T-helper 17 cell (primary cell): ENCODE measurements around the gene C4BPA. TPM values are rescaled to one million over a fixed set of nuclear protein-coding genes. Genes with fewer than 3 reads are reported as not detected.

Experiments used
- ATAC-seq: fragments of 150-1000 bp; cut with Tn5 transposase; 2 replicates; pipeline ENCODE4 v1.10.0; 2021; ENCODE audit warnings: mild to moderate bottlenecking, moderate library complexity
- DNase-seq, 3 donors: peaks; one replicate each; pipeline versions ENCODE4 v3.0.0 to v3.0.0-alpha.2; 2020 to 2021
- H3K9me3 ChIP-seq: one replicate; pipeline ENCODE4 v1.7.0; 2013; ENCODE audit warnings: low read length, mild to moderate bottlenecking; ENCODE audit not compliant: control insufficient read depth, poor library complexity, severe bottlenecking
- H3K27ac Mint-ChIP-seq: one replicate; pipeline ENCODE4 v1.8.0; 2022; ENCODE audit warnings: mild to moderate bottlenecking, moderate library complexity, mixed read lengths
- H3K27me3 Mint-ChIP-seq: one replicate; pipeline ENCODE4 v1.8.0; 2022; ENCODE audit warnings: mixed read lengths
- H3K36me3 Mint-ChIP-seq: one replicate; pipeline ENCODE4 v1.8.0; 2022; ENCODE audit warnings: low read depth, mixed read lengths
- H3K4me1 Mint-ChIP-seq: one replicate; pipeline ENCODE4 v1.8.0; 2022; ENCODE audit warnings: mild to moderate bottlenecking, mixed read lengths
- H3K4me3 Mint-ChIP-seq: one replicate; pipeline ENCODE4 v1.8.0; 2022; ENCODE audit warnings: mild to moderate bottlenecking, moderate library complexity, mixed read lengths
- total RNA-seq, 4 donors: library from RNA in 2 of 4; stranded (reverse) in 2 of 4; gene quantifications; one replicate each; pipeline ENCODE4 v1.2.3 and lab custom pipeline; 2022 to 2026

The C4BPA gene
- total RNA-seq, 2 donors from 2014 or later, result 0.12 TPM; not detected in 1

GRCh38 chr1:207081806-207082205, 22.2 kb upstream of the C4BPA start:
- Mint-ChIP-seq H3K36me3 (peaks cover 4% of the 10 kb centered on the region), H3K4me3 (no peak overlapping the region), H3K27me3 (peaks cover 40% of the 10 kb centered on the region), H3K4me1 (peaks cover 11% of the 10 kb centered on the region), H3K27ac (no peak overlapping the region)
- ATAC-seq (no peak), DNase-seq (no peak)
- H3K9me3 ChIP-seq, result no peaks in the 10 kb centered on the region

GRCh38 chr1:207084232-207084631, 19.8 kb upstream of the C4BPA start:
- H3K9me3 ChIP-seq, result no peaks in the 10 kb centered on the region
- no peak overlapping the region for H3K27ac Mint-ChIP-seq

GRCh38 chr1:207084701-207085180, 19.3 kb upstream of the C4BPA start:
- no peak overlapping the region for H3K4me3 Mint-ChIP-seq
- peaks cover 4% of the 10 kb centered on the region for H3K36me3 Mint-ChIP-seq
- peaks cover 15% of the 10 kb centered on the region for H3K4me1 Mint-ChIP-seq
- peaks cover 42% of the 10 kb centered on the region for H3K27me3 Mint-ChIP-seq
- no peaks in the 10 kb centered on the region for H3K9me3 ChIP-seq
- DNase-seq (peak in 2 of 3 donors; percentile 17 to 44), ATAC-seq (peak; percentile 82)
- H3K27ac Mint-ChIP-seq, result no peak overlapping the region

More at GRCh38 chr1:207084232-207084631, 19.8 kb upstream of the C4BPA start:
- Mint-ChIP-seq H3K27me3 (peaks cover 42% of the 10 kb centered on the region), H3K4me3 (no peak overlapping the region), H3K36me3 (peaks cover 4% of the 10 kb centered on the region), H3K4me1 (peaks cover 12% of the 10 kb centered on the region)
- ATAC-seq (no peak), DNase-seq (no peak)

- DNase-seq, result no peak
- Mint-ChIP-seq H3K27ac (no peak overlapping the region), H3K4me3 (no peak overlapping the region), H3K36me3 (peaks cover 4% of the 10 kb centered on the region), H3K27me3 (peaks cover 42% of the 10 kb centered on the region), H3K4me1 (peaks cover 15% of the 10 kb centered on the region)
- no peaks in the 10 kb centered on the region for H3K9me3 ChIP-seq
- ATAC-seq, result no peak
Measured at GRCh38 chr1:207085887-207086286, 18.1 kb upstream of the C4BPA start.

- no peak overlapping the region for H3K27ac Mint-ChIP-seq
- H3K4me1 Mint-ChIP-seq, result peaks cover 15% of the 10 kb centered on the region
- H3K9me3 ChIP-seq, result no peaks in the 10 kb centered on the region
- peaks cover 4% of the 10 kb centered on the region for H3K36me3 Mint-ChIP-seq
- DNase-seq (no peak), ATAC-seq (no peak)
- peaks cover 36% of the 10 kb centered on the region for H3K27me3 Mint-ChIP-seq
- H3K4me3 Mint-ChIP-seq, result no peak overlapping the region
Measured at GRCh38 chr1:207088161-207088560, 15.9 kb upstream of the C4BPA start.

GRCh38 chr1:207088701-207089626, 15.1 kb upstream of the C4BPA start, which contains the start of gene C4BPB:
Gene C4BPB (plus strand): TSS chr1:207088860. CDS start chr1:207089532, 672 bp downstream.
- ATAC-seq (peak; percentile 81), DNase-seq (no peak)
- Mint-ChIP-seq H3K27me3 (peaks cover 28% of the 10 kb centered on the region), H3K4me3 (peak within 1 kb of the TSS; percentile 21), H3K4me1 (peaks cover 13% of the 10 kb centered on the region), H3K27ac (no peak within 1 kb of the TSS), H3K36me3 (peaks cover 2% of the 10 kb centered on the region)
- no peaks in the 10 kb centered on the region for H3K9me3 ChIP-seq

GRCh38 chr1:207089627-207090355, 14.2 kb upstream of the C4BPA start:
- ATAC-seq, result no peak

GRCh38 chr1:207091200-207091908, 12.7 kb upstream of the C4BPA start:
- Mint-ChIP-seq H3K4me3 (no peak overlapping the region), H3K4me1 (peaks cover 3% of the 10 kb centered on the region), H3K27me3 (peaks cover 31% of the 10 kb centered on the region), H3K27ac (no peak overlapping the region), H3K36me3 (peaks cover 7% of the 10 kb centered on the region)
- H3K9me3 ChIP-seq, result no peaks in the 10 kb centered on the region
- DNase-seq (no peak), ATAC-seq (no peak)

More at GRCh38 chr1:207089627-207090355, 14.2 kb upstream of the C4BPA start:
- H3K9me3 ChIP-seq, result no peaks in the 10 kb centered on the region
- H3K27me3 Mint-ChIP-seq, result peaks cover 23% of the 10 kb centered on the region
- peak overlapping the region; percentile 21 for H3K4me3 Mint-ChIP-seq
- peaks cover 10% of the 10 kb centered on the region for H3K4me1 Mint-ChIP-seq
- no peak overlapping the region for H3K27ac Mint-ChIP-seq
- DNase-seq, result no peak
- H3K36me3 Mint-ChIP-seq, result peaks cover 2% of the 10 kb centered on the region

- Mint-ChIP-seq H3K27me3 (peaks cover 27% of the 10 kb centered on the region), H3K4me1 (peaks cover 3% of the 10 kb centered on the region), H3K27ac (no peak overlapping the region), H3K4me3 (no peak overlapping the region), H3K36me3 (peaks cover 7% of the 10 kb centered on the region)
- ATAC-seq (no peak), DNase-seq (no peak)
- no peaks in the 10 kb centered on the region for H3K9me3 ChIP-seq
Measured at GRCh38 chr1:207093944-207094343, 10.1 kb upstream of the C4BPA start.

GRCh38 chr1:207097871-207098324, 6.1 kb upstream of the C4BPA start:
- Mint-ChIP-seq H3K27me3 (peaks cover 44% of the 10 kb centered on the region), H3K27ac (no peak overlapping the region), H3K36me3 (peaks cover 7% of the 10 kb centered on the region), H3K4me1 (peaks cover 3% of the 10 kb centered on the region), H3K4me3 (no peak overlapping the region)
- ATAC-seq (no peak), DNase-seq (no peak)
- H3K9me3 ChIP-seq, result no peaks in the 10 kb centered on the region

- DNase-seq, result no peak
- Mint-ChIP-seq H3K36me3 (no peaks in the 10 kb centered on the region), H3K27me3 (peaks cover 43% of the 10 kb centered on the region), H3K4me1 (peaks cover 4% of the 10 kb centered on the region), H3K4me3 (no peak overlapping the region), H3K27ac (no peak overlapping the region)
- no peaks in the 10 kb centered on the region for H3K9me3 ChIP-seq
- ATAC-seq, result no peak
Measured at GRCh38 chr1:207101720-207102119, 2.3 kb upstream of the C4BPA start.

- no peak overlapping the region for H3K27ac Mint-ChIP-seq
Measured at GRCh38 chr1:207102146-207102545, 1.9 kb upstream of the C4BPA start.

More at GRCh38 chr1:207102146-207102545, 1.9 kb upstream of the C4BPA start:
- Mint-ChIP-seq H3K36me3 (peaks cover 2% of the 10 kb centered on the region), H3K27me3 (peaks cover 48% of the 10 kb centered on the region), H3K4me3 (no peak overlapping the region), H3K4me1 (peaks cover 4% of the 10 kb centered on the region)
- no peaks in the 10 kb centered on the region for H3K9me3 ChIP-seq
- ATAC-seq (no peak), DNase-seq (no peak)
